Heart left ventricle (tissue), 16 donors: Measurements from ENCODE around the gene KCNK18. TPM values are rescaled to one million over a fixed set of nuclear protein-coding genes. Genes with fewer than 3 reads are reported as not detected.

Experiments used
- ATAC-seq, 4 donors: fragments of 200-7000 bp; cut with Tn5 transposase; one replicate each; pipeline ENCODE4 v1.9.1; 2020 to 2022; ENCODE audit warnings: moderate library complexity in 4 of 4, mild to moderate bottlenecking in 3 of 4, moderate number of reproducible peaks in 1 of 4
- DNase-seq, 5 donors: peaks; one replicate each; pipeline ENCODE4 v3.0.0-alpha.2; 2020
- H3K27ac ChIP-seq, 12 donors: fragments of 200-600 bp; sonication (generic) in 4 of 12; one replicate each; pipeline versions ENCODE4 v1.5.0 to v1.8.0; 2016 to 2022; ENCODE audit warnings: mild to moderate bottlenecking in 2 of 12
- H3K27me3 ChIP-seq, 9 donors: fragments of 200-600 bp; sonication (generic) in 2 of 9; one replicate each; pipeline versions ENCODE4 v1.5.1 to v1.8.0; 2016 to 2022; ENCODE audit warnings: mild to moderate bottlenecking in 3 of 9
- H3K36me3 ChIP-seq, 9 donors: fragments of 200-600 bp; sonication (generic) in 2 of 9; one replicate each; pipeline versions ENCODE4 v1.5.0 to v1.8.0; 2018 to 2022; ENCODE audit warnings: mild to moderate bottlenecking in 2 of 9
- H3K4me1 ChIP-seq, 12 donors: fragments of 200-600 bp; sonication (generic) in 4 of 12; one replicate each; pipeline versions ENCODE4 v1.5.0 to v1.8.0; 2016 to 2022; ENCODE audit warnings: mild to moderate bottlenecking in 3 of 12
- H3K4me3 ChIP-seq, 12 donors: fragments of 200-600 bp; sonication (generic) in 4 of 12; one replicate each; pipeline versions ENCODE4 v1.5.0 to v1.8.0; 2017 to 2022; ENCODE audit warnings: mild to moderate bottlenecking in 9 of 12, moderate library complexity in 4 of 12
- H3K9me3 ChIP-seq, 12 donors: fragments of 200-600 bp; sonication (generic) in 4 of 12; one replicate each; pipeline versions ENCODE4 v1.5.0 to v1.8.0; 2016 to 2022; ENCODE audit warnings: mild to moderate bottlenecking in 1 of 12
- POLR2A ChIP-seq, 2 donors: fragments of 450-650 bp; IDR thresholded peaks; one replicate each; pipeline ENCODE4 v1.6.1; 2017; ENCODE audit warnings: antibody characterized with exemption in 2 of 2, mild to moderate bottlenecking in 2 of 2, moderate library complexity in 2 of 2
- WGBS, 4 donors: extraction: QIAGEN DNeasy Blood & Tissue Kit in 2 of 4; methylation state at CpG; one replicate each; pipeline versions ENCODE4 v1.1.5 to v1.1.7; 2013 to 2018; 5-methylcytosine and 5-hydroxymethylcytosine counted together
- intact Hi-C, 10 donors: fragments of 100-400 bp; cut with DNase I; formaldehyde crosslinking; loops; one replicate each; pipeline versions ENCODE4 v1.11.1 to v1.14.2; 2022
- polyA plus RNA-seq, 2 donors: library from polyadenylated mRNA; stranded (reverse); fragments of 200-250 nt; gene quantifications; one replicate each; pipeline ENCODE4 v1.2.3, GENCODE V29; 2013
- total RNA-seq, 9 donors: library from RNA; depleted of rRNA in 2 of 9; stranded (reverse); fragments of >200 nt in 2 of 9; fragmentation: NEBNext Ultra II Directional in 3 of 9; extraction: Animal tissue kit (Norgen Biotek cat#: 25700) in 3 of 9; gene quantifications; one replicate each; pipeline versions ENCODE4 v1.1.0 to v1.2.4, GENCODE V29; 2016 to 2023
- TF ChIP-seq, protein P1 (sequence below), 12 donors: fragments of 200-600 bp; sonication (generic) in 4 of 12; IDR thresholded peaks; one replicate each; pipeline versions ENCODE4 v1.5.0 to v1.8.0; 2018 to 2022; ENCODE audit warnings: antibody characterized with exemption in 12 of 12, mild to moderate bottlenecking in 5 of 12
- donor health status: ischemic (EF 13 %, LVEDD 7.1; RV severe dilation, severe dysfunction).
- donor health status: healthy with polysubstance abuse.
- donor health status: DM: no; HTN: yes; CAD: no.
- donor health status: DM: no; HTN: no; CAD: no.
- donor health status: ischemic (EF 25% LVEDD 6.9; RV normal size, moderate dysfunction).
- donor health status: ischemic (EF 25% LVEDD 5.7; RV mildly dilated, moderate dysfunction).
- donor health status: healthy.
- donor health status: DM: yes; HTN: yes; CAD: no.
- donor health status: ischemic (EF 35%, LVEDD 5.7; RV mildly dilated, moderate dysfunction).
- donor health status: nonischemic (EF 11% LVEDD 7.7; RV severe dilation, severe dysfunction).
- donor health status: DM: yes; HTN: yes; CAD: no.
- donor health status: PGD.
- donor health status: ischemic (EF 29% LVEDD 5.4; RV normal size, mild dysfunction).
- donor health status: nonischemic (EF 23%, LVEDD 6.1; RV moderate dilation, normal function).

The KCNK18 gene
- total and polyA plus RNA-seq, 11 donors = not detected

DNA sequence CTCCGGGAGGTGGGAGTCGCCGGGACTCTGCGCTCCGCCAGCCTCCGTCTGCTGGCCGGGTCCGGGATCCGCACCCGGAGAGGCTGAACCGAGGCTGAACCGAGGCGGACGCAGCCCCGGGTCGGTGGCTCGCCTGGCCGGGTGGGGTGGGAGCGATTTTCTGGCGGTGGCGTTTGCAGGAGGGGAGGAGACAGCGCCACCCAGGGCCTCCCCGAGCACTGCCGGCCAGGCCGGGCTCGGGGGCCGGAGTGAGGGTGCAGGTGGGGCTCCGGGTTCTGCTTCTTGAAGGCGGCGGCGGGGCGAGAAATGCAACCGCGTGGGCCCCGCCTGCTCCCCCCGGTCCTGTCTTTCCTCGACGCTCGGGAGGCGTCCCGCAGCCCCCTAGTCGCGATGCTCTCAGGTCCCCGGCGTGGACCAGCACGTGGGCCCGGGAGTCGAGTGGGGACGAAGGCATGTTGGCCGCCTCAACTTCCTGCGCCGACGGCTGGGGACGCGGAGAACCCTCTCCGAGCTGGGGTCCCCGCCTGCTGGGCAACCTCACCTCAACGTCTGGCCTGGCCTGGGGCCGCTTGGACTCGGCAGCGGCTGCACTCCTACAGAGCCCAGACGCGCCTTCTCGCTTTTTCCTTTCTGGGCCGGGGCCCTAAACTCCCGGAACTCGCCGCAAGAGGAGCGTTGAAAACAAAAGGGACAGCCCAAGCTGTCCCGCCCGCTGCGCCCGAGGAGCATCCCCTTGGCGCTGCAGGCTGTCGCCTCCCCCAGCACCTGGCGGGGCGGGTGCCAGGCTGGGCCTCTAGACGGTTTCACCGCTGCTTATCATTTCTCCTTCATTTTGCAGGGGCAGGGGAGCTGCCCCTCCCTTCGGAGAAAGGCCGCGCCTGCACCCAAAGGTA lies 34.0 kb upstream of the KCNK18 start:
- Histone ChIP-seq H3K36me3 (no peaks in the 10 kb centered on the region), H3K27me3 (peaks cover 64 to 100% (median 100%) of the 10 kb centered on the region in 9 donors), H3K4me3 (peak overlapping the region in 7 of 12 donors; percentile 4 to 31 (median 14)), H3K4me1 (peaks cover 0 to 47% (median 24%) of the 10 kb centered on the region in 12 donors), H3K27ac (no peak overlapping the region), H3K9me3 (no peaks in the 10 kb centered on the region)
- ATAC-seq (no peak), DNase-seq (no peak)
- intact Hi-C loops = loop anchor here in 1 of 10 donors (10.0 kb wide), 1 partner anchor 479 kb away; no protein-coding TSS in a partner anchor
- WGBS, 4 donors = 1 to 19% (median 2%) methylated on average over 5 to 82 of the region's 82 CpGs
- no peak for TF ChIP-seq POLR2A (IDR thresholded peaks at IDR 0.05)
- TF ChIP-seq, protein P1, sequence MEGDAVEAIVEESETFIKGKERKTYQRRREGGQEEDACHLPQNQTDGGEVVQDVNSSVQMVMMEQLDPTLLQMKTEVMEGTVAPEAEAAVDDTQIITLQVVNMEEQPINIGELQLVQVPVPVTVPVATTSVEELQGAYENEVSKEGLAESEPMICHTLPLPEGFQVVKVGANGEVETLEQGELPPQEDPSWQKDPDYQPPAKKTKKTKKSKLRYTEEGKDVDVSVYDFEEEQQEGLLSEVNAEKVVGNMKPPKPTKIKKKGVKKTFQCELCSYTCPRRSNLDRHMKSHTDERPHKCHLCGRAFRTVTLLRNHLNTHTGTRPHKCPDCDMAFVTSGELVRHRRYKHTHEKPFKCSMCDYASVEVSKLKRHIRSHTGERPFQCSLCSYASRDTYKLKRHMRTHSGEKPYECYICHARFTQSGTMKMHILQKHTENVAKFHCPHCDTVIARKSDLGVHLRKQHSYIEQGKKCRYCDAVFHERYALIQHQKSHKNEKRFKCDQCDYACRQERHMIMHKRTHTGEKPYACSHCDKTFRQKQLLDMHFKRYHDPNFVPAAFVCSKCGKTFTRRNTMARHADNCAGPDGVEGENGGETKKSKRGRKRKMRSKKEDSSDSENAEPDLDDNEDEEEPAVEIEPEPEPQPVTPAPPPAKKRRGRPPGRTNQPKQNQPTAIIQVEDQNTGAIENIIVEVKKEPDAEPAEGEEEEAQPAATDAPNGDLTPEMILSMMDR (IDR thresholded peaks at IDR 0.05) = no peak

DNA sequence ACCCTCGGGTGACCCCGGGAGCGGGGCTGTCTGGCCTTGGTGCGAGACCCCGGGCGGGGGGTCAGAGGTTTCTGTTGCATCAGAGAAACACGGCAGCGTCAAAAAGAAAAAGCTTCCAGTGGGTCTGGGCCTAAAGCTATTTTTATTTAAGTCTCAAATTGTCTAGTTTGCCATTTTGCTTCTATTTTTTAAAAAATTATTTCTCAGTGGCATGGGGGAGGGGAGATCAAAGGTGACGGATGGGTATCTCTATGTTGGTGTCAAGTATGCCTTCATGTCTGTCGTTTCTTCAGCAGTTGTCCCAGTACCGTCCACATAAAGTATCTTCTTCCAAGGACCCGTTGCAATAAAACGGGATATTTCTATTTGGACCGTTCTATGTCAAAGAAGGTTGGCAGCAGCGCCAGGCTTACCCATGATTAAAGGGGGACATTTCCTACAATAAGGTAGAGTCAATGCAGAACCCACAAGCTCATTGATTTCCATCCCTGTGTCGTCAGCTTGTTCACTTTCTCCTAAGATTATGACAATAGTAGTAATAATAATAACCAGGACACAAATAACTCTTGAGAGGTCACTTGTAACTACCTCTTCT lies 33.2 kb upstream of the KCNK18 start:
- H3K4me3 ChIP-seq = peak overlapping the region in 1 of 12 donors; percentile 5
- H3K4me1 ChIP-seq = peaks cover 0 to 51% (median 25%) of the 10 kb centered on the region in 12 donors

DNA sequence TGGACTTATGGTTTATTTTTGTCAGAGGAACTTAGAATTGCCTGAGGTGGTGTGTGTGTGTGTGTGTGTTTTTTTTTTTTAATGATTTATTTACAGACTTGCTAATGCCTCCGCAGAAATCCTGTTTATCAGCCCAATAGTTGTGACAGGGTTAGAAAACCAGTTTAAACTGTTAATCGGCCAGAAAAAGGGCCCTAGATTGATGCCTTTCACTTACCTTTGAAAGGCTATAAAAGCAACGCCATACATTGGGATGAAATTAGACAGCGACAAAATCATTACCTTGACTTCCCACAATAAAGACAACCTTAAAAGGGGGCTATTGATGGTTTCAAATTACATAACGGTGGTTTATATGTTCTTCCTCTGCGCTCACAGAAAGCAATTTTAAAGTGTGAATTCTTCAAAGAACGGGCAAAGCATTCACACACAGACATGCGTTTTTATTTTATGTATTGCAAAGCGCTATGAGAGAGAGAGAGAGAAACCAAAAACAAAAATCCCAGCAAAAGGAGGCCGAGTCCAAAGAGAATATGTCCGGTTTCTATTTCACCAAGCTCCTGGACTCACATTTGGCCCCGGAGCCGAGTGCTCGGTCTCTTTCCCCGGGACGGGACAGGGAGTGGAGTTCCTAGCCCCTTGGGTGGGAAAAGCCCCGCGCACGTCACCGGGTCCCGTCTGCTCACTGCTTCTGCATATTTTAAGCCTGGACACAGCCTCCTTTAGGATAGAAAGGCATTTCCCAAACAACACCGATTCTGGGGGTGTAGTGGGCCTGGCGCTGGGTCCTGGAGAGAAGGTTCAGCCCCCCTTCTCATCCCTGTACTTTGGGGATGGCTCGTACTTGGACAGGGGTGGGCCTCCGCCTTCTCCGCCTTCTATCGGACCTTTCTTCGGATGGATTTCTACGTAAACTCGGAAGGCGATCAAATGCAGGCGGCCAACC lies 32.4 kb upstream of the KCNK18 start:
- DNase-seq (no peak), ATAC-seq (no peak)
- Histone ChIP-seq H3K36me3 (no peaks in the 10 kb centered on the region), H3K27ac (no peak overlapping the region), H3K4me3 (peak overlapping the region in 11 of 12 donors; percentile 2 to 45 (median 12)), H3K4me1 (peaks cover 0 to 51% (median 25%) of the 10 kb centered on the region in 12 donors), H3K9me3 (no peaks in the 10 kb centered on the region), H3K27me3 (peaks cover 63 to 100% (median 98%) of the 10 kb centered on the region in 9 donors)
- WGBS, 4 donors = 3 to 6% (median 4%) methylated on average over 30 to 32 of the region's 32 CpGs
- intact Hi-C loops = loop anchor here in 1 of 10 donors (10.0 kb wide), 1 partner anchor 480 kb away; no protein-coding TSS in a partner anchor
- no peak for TF ChIP-seq POLR2A (IDR thresholded peaks at IDR 0.05)
- TF ChIP-seq, protein P1 (IDR thresholded peaks at IDR 0.05) = no peak

More for the DNA sequence above, 33.2 kb upstream of the KCNK18 start:
- no peaks in the 10 kb centered on the region for H3K9me3 ChIP-seq
- DNase-seq = no peak
- whole genome bisulfite sequencing, 4 donors = 12 to 20% (median 15%) methylated on average over 16 of the region's 16 CpGs
- intact Hi-C loops = loop anchor here in 1 of 10 donors (10.0 kb wide), 1 partner anchor 479 kb away; no protein-coding TSS in a partner anchor
- peaks cover 65 to 100% (median 98%) of the 10 kb centered on the region in 9 donors for H3K27me3 ChIP-seq
- no peak for ATAC-seq
- TF ChIP-seq, protein P1 (IDR thresholded peaks at IDR 0.05) = no peak
- TF ChIP-seq POLR2A (IDR thresholded peaks at IDR 0.05) = no peak
- H3K27ac ChIP-seq = no peak overlapping the region
- no peaks in the 10 kb centered on the region for H3K36me3 ChIP-seq
